ENCODE results near the gene ANK3. TPM values are rescaled to one million over a fixed set of nuclear protein-coding genes. Genes with fewer than 3 reads are reported as not detected.

Gene ANK3
- total RNA-seq, 1 experiment from 2014 or later, result 69.6 TPM

DNA sequence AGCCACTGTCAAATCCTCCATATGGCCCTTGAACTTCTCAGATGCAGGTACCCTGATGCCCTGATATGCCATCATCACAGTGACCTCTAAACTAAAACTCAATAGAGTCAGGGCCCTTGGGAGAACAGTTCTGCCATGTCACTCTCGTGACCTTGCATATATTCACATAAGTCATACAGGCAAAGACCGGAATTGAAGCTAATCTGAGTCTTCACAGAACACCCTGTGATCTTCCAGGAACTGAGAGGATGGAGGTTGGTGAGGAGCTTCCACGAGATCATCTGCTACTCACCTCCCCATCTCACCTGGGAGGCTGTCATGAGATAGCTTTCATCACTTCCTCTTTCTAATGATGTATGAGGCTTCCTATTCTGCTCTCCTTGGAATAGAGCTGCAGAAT lies 254.7 kb downstream of the ANK3 start:
- Mint-ChIP-seq H3K4me3 (no peak overlapping the region), H3K36me3 (peaks cover 25% of the 10 kb centered on the region; the same call in 1 of the 2 replicates), H3K9me3 (no peaks in the 10 kb centered on the region), H3K27ac (no peak overlapping the region), H3K27me3 (ENCODE audit: low read depth) (no peaks in the 10 kb centered on the region), H3K4me1 (peaks cover 30% of the 10 kb centered on the region)
- ChIA-PET CTCF (interaction anchor here (1.8 kb wide), 1 partner anchor 69 kb away, joined by 5 read pairs; no protein-coding TSS in a partner anchor), POLR2A (no interaction called here)
- TF ChIP-seq IRF2 (CRISPR knock-in tag; IDR thresholded peaks at IDR 0.05; ENCODE audit: borderline replicate concordance, low read depth) (no peak), SMAD3 (CRISPR knock-in tag; IDR thresholded peaks at IDR 0.05; ENCODE audit: borderline replicate concordance) (no peak), PRRX2 (CRISPR knock-in tag; IDR thresholded peaks at IDR 0.05) (no peak), FOXJ3 (CRISPR knock-in tag; IDR thresholded peaks at IDR 0.05; ENCODE audit: borderline replicate concordance) (no peak), HMGA2 (CRISPR knock-in tag; IDR thresholded peaks at IDR 0.05) (no peak), MYBL2 (CRISPR knock-in tag; IDR thresholded peaks at IDR 0.05) (no peak), NR3C1 (CRISPR knock-in tag; conservative IDR thresholded peaks at IDR 0.05; ENCODE audit: low read depth) (no peak)
- TF ChIP-seq, protein P1, sequence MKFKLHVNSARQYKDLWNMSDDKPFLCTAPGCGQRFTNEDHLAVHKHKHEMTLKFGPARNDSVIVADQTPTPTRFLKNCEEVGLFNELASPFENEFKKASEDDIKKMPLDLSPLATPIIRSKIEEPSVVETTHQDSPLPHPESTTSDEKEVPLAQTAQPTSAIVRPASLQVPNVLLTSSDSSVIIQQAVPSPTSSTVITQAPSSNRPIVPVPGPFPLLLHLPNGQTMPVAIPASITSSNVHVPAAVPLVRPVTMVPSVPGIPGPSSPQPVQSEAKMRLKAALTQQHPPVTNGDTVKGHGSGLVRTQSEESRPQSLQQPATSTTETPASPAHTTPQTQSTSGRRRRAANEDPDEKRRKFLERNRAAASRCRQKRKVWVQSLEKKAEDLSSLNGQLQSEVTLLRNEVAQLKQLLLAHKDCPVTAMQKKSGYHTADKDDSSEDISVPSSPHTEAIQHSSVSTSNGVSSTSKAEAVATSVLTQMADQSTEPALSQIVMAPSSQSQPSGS (CRISPR knock-in tag; IDR thresholded peaks at IDR 0.05; ENCODE audit: borderline replicate concordance, low read depth), result no peak
- TF ChIP-seq, protein P2, sequence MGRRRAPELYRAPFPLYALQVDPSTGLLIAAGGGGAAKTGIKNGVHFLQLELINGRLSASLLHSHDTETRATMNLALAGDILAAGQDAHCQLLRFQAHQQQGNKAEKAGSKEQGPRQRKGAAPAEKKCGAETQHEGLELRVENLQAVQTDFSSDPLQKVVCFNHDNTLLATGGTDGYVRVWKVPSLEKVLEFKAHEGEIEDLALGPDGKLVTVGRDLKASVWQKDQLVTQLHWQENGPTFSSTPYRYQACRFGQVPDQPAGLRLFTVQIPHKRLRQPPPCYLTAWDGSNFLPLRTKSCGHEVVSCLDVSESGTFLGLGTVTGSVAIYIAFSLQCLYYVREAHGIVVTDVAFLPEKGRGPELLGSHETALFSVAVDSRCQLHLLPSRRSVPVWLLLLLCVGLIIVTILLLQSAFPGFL (CRISPR knock-in tag; IDR thresholded peaks at IDR 0.05; ENCODE audit: borderline replicate concordance), result no peak
- TF ChIP-seq, protein P3, sequence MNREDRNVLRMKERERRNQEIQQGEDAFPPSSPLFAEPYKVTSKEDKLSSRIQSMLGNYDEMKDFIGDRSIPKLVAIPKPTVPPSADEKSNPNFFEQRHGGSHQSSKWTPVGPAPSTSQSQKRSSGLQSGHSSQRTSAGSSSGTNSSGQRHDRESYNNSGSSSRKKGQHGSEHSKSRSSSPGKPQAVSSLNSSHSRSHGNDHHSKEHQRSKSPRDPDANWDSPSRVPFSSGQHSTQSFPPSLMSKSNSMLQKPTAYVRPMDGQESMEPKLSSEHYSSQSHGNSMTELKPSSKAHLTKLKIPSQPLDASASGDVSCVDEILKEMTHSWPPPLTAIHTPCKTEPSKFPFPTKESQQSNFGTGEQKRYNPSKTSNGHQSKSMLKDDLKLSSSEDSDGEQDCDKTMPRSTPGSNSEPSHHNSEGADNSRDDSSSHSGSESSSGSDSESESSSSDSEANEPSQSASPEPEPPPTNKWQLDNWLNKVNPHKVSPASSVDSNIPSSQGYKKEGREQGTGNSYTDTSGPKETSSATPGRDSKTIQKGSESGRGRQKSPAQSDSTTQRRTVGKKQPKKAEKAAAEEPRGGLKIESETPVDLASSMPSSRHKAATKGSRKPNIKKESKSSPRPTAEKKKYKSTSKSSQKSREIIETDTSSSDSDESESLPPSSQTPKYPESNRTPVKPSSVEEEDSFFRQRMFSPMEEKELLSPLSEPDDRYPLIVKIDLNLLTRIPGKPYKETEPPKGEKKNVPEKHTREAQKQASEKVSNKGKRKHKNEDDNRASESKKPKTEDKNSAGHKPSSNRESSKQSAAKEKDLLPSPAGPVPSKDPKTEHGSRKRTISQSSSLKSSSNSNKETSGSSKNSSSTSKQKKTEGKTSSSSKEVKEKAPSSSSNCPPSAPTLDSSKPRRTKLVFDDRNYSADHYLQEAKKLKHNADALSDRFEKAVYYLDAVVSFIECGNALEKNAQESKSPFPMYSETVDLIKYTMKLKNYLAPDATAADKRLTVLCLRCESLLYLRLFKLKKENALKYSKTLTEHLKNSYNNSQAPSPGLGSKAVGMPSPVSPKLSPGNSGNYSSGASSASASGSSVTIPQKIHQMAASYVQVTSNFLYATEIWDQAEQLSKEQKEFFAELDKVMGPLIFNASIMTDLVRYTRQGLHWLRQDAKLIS (CRISPR knock-in tag; IDR thresholded peaks at IDR 0.05; ENCODE audit: borderline replicate concordance), result no peak
- TF ChIP-seq, protein P4, sequence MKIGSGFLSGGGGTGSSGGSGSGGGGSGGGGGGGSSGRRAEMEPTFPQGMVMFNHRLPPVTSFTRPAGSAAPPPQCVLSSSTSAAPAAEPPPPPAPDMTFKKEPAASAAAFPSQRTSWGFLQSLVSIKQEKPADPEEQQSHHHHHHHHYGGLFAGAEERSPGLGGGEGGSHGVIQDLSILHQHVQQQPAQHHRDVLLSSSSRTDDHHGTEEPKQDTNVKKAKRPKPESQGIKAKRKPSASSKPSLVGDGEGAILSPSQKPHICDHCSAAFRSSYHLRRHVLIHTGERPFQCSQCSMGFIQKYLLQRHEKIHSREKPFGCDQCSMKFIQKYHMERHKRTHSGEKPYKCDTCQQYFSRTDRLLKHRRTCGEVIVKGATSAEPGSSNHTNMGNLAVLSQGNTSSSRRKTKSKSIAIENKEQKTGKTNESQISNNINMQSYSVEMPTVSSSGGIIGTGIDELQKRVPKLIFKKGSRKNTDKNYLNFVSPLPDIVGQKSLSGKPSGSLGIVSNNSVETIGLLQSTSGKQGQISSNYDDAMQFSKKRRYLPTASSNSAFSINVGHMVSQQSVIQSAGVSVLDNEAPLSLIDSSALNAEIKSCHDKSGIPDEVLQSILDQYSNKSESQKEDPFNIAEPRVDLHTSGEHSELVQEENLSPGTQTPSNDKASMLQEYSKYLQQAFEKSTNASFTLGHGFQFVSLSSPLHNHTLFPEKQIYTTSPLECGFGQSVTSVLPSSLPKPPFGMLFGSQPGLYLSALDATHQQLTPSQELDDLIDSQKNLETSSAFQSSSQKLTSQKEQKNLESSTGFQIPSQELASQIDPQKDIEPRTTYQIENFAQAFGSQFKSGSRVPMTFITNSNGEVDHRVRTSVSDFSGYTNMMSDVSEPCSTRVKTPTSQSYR (CRISPR knock-in tag; IDR thresholded peaks at IDR 0.05), result no peak
- DNase-seq (ENCODE audit: low spot score), result no peak
- ATAC-seq, result no peak

DNA sequence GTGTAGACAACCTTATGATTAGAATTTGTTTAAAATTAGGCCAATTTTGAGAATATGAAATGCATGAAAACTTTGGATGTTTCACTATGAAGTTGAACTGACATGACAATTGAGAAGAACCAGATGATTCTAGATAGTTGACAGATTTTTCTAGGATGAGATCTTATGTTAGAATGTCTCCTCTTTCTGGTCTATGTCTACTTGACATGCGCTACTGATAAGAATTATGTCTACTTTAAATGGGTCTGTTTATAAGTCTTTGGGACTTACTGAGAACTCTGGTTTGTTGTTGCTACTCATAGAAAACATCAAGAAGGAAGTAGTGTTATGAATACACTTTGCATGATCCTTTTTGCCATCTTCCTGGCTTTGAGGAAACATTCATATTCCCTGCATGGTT lies 255.1 kb downstream of the ANK3 start:
- ChIA-PET POLR2A (no interaction called here), CTCF (interaction anchor here (0.6 to 1.8 kb wide), 2 partner anchors 44 to 69 kb away, joined by 4 to 5 read pairs; no protein-coding TSS in a partner anchor)
- Mint-ChIP-seq H3K27ac (no peak overlapping the region), H3K9me3 (no peaks in the 10 kb centered on the region), H3K4me3 (no peak overlapping the region), H3K36me3 (peaks cover 25% of the 10 kb centered on the region; the same call in 1 of the 2 replicates), H3K4me1 (peaks cover 35% of the 10 kb centered on the region), H3K27me3 (ENCODE audit: low read depth) (no peaks in the 10 kb centered on the region)
- DNase-seq (ENCODE audit: low spot score) (no peak), ATAC-seq (no peak)
- TF ChIP-seq ZNF317 (CRISPR knock-in tag; IDR thresholded peaks at IDR 0.05; ENCODE audit: borderline replicate concordance, low read depth) (no peak), GRHL2 (CRISPR knock-in tag; IDR thresholded peaks at IDR 0.05; ENCODE audit: insufficient replicate concordance, severe bottlenecking) (no peak), HMGA2 (CRISPR knock-in tag; IDR thresholded peaks at IDR 0.05) (no peak)
- TF ChIP-seq, protein P5, sequence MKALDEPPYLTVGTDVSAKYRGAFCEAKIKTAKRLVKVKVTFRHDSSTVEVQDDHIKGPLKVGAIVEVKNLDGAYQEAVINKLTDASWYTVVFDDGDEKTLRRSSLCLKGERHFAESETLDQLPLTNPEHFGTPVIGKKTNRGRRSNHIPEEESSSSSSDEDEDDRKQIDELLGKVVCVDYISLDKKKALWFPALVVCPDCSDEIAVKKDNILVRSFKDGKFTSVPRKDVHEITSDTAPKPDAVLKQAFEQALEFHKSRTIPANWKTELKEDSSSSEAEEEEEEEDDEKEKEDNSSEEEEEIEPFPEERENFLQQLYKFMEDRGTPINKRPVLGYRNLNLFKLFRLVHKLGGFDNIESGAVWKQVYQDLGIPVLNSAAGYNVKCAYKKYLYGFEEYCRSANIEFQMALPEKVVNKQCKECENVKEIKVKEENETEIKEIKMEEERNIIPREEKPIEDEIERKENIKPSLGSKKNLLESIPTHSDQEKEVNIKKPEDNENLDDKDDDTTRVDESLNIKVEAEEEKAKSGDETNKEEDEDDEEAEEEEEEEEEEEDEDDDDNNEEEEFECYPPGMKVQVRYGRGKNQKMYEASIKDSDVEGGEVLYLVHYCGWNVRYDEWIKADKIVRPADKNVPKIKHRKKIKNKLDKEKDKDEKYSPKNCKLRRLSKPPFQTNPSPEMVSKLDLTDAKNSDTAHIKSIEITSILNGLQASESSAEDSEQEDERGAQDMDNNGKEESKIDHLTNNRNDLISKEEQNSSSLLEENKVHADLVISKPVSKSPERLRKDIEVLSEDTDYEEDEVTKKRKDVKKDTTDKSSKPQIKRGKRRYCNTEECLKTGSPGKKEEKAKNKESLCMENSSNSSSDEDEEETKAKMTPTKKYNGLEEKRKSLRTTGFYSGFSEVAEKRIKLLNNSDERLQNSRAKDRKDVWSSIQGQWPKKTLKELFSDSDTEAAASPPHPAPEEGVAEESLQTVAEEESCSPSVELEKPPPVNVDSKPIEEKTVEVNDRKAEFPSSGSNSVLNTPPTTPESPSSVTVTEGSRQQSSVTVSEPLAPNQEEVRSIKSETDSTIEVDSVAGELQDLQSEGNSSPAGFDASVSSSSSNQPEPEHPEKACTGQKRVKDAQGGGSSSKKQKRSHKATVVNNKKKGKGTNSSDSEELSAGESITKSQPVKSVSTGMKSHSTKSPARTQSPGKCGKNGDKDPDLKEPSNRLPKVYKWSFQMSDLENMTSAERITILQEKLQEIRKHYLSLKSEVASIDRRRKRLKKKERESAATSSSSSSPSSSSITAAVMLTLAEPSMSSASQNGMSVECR (CRISPR knock-in tag; IDR thresholded peaks at IDR 0.05; ENCODE audit: borderline replicate concordance), result no peak
- TF ChIP-seq, protein P6, sequence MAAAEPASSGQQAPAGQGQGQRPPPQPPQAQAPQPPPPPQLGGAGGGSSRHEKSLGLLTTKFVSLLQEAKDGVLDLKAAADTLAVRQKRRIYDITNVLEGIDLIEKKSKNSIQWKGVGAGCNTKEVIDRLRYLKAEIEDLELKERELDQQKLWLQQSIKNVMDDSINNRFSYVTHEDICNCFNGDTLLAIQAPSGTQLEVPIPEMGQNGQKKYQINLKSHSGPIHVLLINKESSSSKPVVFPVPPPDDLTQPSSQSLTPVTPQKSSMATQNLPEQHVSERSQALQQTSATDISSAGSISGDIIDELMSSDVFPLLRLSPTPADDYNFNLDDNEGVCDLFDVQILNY (CRISPR knock-in tag; IDR thresholded peaks at IDR 0.05), result no peak
- TF ChIP-seq, protein P1 (CRISPR knock-in tag; IDR thresholded peaks at IDR 0.05; ENCODE audit: borderline replicate concordance, low read depth), result no peak

Data from WTC11 (cell line).